Measurements from ENCODE around the gene SOBP.

The SOBP gene

DNA sequence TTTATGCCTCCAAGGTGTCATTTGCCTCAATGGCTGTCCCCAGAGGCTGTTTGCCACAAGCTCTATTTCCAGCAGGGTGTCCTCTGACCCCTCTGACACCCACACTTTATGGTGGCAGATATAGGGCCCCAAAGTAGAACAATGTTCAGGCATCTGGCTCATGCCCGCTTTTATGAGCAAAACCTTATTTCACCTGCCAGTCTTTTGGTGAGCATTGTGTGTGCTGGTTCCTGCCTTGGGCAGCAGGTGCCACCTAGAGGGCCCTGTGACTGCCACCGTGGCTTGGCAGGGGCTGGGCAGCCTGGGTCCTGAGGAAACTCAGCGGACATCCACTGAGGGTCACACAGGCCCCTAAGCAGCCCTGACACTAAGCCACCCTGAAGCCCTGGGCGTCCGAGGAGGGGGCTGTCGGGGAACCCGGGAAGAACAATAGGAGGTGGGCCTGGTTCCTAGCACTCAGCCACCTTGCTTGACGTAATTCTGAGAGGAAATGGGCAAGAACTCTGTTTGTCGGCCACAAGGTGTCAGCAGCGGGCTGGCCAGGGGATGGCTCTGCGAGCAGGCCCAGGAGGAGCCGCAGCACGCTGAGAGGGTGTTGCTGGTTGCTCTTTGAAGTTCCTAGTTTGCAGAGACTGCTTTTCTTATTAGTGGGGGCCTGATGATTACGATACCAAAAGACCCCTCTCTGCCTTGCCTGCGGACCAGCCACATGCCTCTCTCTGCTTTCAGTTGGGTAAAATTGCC is 185.2 kb downstream of the SOBP start:
- in situ Hi-C loops (cut with MboI; ENCODE audit: low sequenced_read_pairs): no loop called here
- Histone ChIP-seq H3K9me3 (no peaks in the 10 kb centered on the region), H3K27me3 (ENCODE audit: low read depth) (no peaks in the 10 kb centered on the region), H3K4me1 (peaks cover 20% of the 10 kb centered on the region), H3K4me3 (no peak overlapping the region), H3K36me3 (replicated peaks) (no peaks in the 10 kb centered on the region)
- DNase-seq (ENCODE audit: low spot score in 2 of 2): peak; percentile 85 to 92

DNA sequence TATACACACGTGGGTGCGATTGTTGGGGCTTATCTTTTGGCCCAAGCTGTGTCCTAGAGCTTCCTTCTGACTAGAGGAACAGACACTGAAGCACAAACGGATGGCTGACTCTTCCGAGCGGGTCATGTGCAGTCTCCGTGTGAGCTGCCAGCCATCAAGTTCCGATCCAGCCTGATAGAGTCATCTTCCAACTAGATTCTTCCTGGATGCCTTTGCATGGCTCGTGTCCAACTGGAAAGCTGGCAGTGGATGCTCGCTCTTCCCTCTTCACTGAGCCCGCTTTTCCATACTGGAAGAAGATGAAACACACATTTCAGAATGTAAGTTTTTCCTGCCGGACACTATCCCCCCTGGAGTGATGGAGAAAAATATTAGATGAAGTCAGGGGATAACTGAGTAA is 186.1 kb downstream of the SOBP start:
- H3K27me3 ChIP-seq (ENCODE audit: low read depth): no peaks in the 10 kb centered on the region
- no peak overlapping the region for H3K4me3 ChIP-seq
- H3K4me1 ChIP-seq: peaks cover 20% of the 10 kb centered on the region
- no peaks in the 10 kb centered on the region for H3K9me3 ChIP-seq
- no peak for DNase-seq (ENCODE audit: low spot score in 2 of 2)
- in situ Hi-C loops (cut with MboI; ENCODE audit: low sequenced_read_pairs): no loop called here
- no peaks in the 10 kb centered on the region for H3K36me3 ChIP-seq (replicated peaks)

DNA sequence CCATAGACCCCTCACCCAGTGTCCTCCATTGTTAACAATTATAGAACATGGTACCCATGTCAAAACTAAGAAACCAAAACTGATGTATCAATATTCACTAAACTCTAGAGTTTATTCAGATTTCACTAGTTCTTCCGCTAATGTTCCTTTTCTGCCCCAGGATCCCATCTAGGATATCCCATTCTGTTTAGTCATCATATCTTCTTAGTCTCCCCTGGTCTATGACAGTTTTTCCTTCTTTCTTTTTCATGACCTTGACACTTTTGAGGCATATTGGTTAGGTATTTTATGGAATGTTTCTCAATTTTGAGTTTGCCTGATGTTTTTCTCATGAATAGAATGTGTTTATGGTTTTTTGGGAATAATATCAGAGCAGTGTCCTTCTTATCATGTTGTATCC is 187.5 kb downstream of the SOBP start:
- Histone ChIP-seq H3K27me3 (ENCODE audit: low read depth) (no peaks in the 10 kb centered on the region), H3K9me3 (no peaks in the 10 kb centered on the region), H3K36me3 (replicated peaks) (no peaks in the 10 kb centered on the region), H3K4me3 (no peak overlapping the region), H3K4me1 (peaks cover 20% of the 10 kb centered on the region)
- DNase-seq (ENCODE audit: low spot score in 2 of 2): no peak
- in situ Hi-C loops (cut with MboI; ENCODE audit: low sequenced_read_pairs): no loop called here

DNA sequence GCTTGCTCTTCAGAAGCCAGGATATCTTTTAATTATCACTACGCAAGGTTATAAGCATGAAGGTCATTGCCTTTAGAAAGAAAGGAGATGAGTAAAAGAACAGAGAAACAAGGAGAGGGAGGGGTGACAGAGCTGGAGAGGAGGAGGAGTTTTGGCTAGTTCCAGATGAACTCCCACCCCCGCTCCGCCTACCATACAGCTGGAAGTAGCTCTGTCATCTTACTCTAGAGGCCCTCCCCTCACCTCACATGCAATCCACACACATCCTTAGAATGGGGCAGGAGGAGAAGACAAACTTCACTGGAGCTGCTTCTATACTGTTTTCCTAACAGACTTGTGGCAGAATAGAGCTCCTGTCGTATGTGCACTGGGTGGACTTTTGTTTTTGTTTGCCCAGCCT is 189.5 kb downstream of the SOBP start:
- no peaks in the 10 kb centered on the region for H3K27me3 ChIP-seq (ENCODE audit: low read depth)
- H3K9me3 ChIP-seq: no peaks in the 10 kb centered on the region
- peaks cover 5% of the 10 kb centered on the region for H3K4me1 ChIP-seq
- DNase-seq (ENCODE audit: low spot score in 2 of 2): peak in 1 of 2 experiments; percentile 31
- in situ Hi-C loops (cut with MboI; ENCODE audit: low sequenced_read_pairs): no loop called here
- H3K4me3 ChIP-seq: no peak overlapping the region
- H3K36me3 ChIP-seq (replicated peaks): no peaks in the 10 kb centered on the region

DNA sequence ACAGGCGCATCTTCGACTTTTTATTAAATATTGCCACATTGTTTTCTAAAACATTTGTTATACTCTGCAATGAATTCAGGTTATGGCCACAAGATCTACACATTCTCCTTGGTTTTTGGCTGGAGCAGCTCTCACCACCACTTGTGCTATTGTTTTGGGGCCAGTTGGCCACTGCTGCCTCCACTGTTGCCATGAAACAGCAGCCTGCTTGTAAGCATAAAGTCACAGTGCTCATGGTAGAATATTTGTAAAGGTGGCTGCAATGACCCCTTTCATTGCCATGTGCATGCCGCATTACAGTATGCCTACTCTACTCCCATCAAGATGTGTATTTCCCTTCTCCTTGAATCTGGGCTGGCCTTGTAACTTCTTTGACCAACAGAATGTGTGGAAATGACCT is 192.8 kb downstream of the SOBP start:
- DNase-seq (ENCODE audit: low spot score in 2 of 2): no peak
- Histone ChIP-seq H3K27me3 (ENCODE audit: low read depth) (no peaks in the 10 kb centered on the region), H3K4me3 (no peak overlapping the region), H3K4me1 (no peaks in the 10 kb centered on the region), H3K36me3 (replicated peaks) (no peaks in the 10 kb centered on the region), H3K9me3 (no peaks in the 10 kb centered on the region)
- in situ Hi-C loops (cut with MboI; ENCODE audit: low sequenced_read_pairs): loop anchor here (10.0 kb wide), 1 partner anchor 162 kb away; no protein-coding TSS in a partner anchor

DNA sequence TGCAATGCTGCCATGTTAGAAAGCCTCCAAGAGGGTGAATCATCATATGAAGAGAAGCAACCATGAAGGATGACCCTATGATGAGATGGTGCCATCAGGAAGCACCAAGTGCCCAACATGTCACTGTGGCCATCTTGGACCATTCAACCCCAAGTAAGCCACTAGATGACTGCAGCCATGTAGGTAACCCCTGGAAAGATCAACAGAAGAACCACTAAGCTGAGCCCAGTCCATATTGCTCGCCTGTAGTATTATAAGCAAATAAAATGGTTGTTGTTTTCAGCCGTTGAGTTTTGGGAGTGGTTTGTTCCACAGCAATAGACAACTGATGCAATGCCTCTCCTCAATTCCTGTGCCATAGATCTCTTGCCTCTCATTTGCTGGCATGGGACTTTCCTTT is 193.3 kb downstream of the SOBP start:
- Histone ChIP-seq H3K9me3 (no peaks in the 10 kb centered on the region), H3K36me3 (replicated peaks) (no peaks in the 10 kb centered on the region), H3K27me3 (ENCODE audit: low read depth) (no peaks in the 10 kb centered on the region), H3K4me3 (no peak overlapping the region), H3K4me1 (no peaks in the 10 kb centered on the region)
- DNase-seq (ENCODE audit: low spot score in 2 of 2): no peak
- in situ Hi-C loops (cut with MboI; ENCODE audit: low sequenced_read_pairs): loop anchor here (10.0 kb wide), 1 partner anchor 162 kb away; no protein-coding TSS in a partner anchor

DNA sequence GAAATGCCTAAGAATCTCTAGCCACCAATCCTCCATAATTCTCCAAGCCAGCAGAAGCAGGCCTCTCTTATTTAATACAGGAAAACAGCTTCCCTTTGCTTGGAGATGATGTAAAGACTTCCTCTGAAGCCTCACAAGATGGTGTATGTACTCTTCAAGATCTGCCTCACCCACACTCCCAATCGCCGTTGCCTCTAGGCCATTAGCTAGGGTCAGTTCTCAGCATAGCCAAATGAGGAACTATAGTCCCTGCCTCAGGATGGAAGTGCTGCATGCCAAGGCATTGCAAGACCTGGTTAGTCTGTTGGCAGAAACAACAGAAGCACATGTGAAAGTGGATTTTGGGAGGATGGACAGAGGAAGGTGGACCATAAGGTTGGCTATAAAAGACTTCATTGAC is 195.1 kb downstream of the SOBP start:
- Histone ChIP-seq H3K27me3 (ENCODE audit: low read depth) (no peaks in the 10 kb centered on the region), H3K9me3 (no peaks in the 10 kb centered on the region), H3K36me3 (replicated peaks) (no peaks in the 10 kb centered on the region), H3K4me1 (no peaks in the 10 kb centered on the region), H3K4me3 (no peak overlapping the region)
- in situ Hi-C loops (cut with MboI; ENCODE audit: low sequenced_read_pairs): loop anchor here (10.0 kb wide), 1 partner anchor 160 kb away; no protein-coding TSS in a partner anchor
- no peak for DNase-seq (ENCODE audit: low spot score in 2 of 2)

DNA sequence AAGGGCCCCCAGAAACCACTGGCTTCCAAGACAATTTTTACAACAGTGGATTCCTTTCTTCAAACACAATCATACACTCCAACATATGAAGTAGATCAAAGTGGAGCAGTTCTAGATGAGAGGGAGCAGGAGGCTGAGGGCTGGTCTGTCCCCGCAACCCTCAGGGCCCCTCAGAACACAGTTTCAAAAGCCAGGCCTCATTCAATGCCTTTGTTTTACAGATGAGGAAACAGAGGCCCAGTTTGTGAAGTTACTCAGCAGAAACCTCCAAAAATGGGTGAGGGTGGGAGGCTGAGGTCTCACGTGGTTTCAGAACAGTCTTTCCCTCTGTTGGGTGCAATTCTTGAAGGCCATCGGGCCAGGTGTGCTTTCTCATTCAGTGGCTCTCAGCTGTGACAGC is 199.3 kb downstream of the SOBP start:
- Histone ChIP-seq H3K4me1 (no peaks in the 10 kb centered on the region), H3K9me3 (no peaks in the 10 kb centered on the region), H3K27me3 (ENCODE audit: low read depth) (no peaks in the 10 kb centered on the region), H3K36me3 (replicated peaks) (no peaks in the 10 kb centered on the region), H3K4me3 (no peak overlapping the region)
- no peak for DNase-seq (ENCODE audit: low spot score in 2 of 2)
- in situ Hi-C loops (cut with MboI; ENCODE audit: low sequenced_read_pairs): loop anchor here (10.0 kb wide), 1 partner anchor 156 kb away; no protein-coding TSS in a partner anchor

DNA sequence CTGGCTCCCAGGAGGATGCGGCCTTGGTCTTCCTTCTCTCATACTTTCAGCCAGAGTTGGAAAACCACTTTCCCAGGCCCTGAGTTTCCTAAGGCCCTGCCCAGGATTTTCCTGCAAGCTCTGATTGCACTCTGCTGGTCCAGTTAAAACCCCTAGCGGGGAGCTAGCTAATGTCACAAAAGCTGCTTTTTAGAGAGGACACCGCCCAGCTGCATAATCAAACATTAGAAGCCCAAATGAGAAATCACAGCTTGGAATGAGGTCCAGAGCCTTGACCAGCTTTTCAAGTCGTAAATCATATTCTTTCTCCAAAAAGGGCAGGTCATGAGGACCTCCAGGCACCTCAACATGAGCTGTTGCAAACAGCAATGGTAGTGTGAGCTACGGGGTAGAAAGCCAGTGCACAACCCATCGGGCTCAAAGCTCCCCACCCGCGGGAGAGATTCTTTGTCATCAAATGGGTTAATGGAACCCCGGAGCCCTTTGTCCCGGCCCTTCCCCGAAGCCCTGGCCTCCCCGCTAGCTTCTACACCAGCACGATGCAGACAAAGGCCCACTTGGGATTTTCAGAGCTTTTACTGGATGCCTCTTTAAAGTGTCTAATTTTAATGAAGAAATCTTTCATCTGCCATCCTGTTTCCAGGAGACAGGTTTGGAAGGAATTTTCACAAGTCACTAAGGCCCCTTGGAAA is 200.2 kb downstream of the SOBP start:
- in situ Hi-C loops (cut with MboI; ENCODE audit: low sequenced_read_pairs): loop anchor here (10.0 kb wide), 1 partner anchor 155 kb away; no protein-coding TSS in a partner anchor
- Histone ChIP-seq H3K4me1 (no peaks in the 10 kb centered on the region), H3K27me3 (ENCODE audit: low read depth) (no peaks in the 10 kb centered on the region), H3K9me3 (no peaks in the 10 kb centered on the region), H3K4me3 (no peak overlapping the region), H3K36me3 (replicated peaks) (no peaks in the 10 kb centered on the region)
- peak in 1 of 2 experiments; percentile 21 for DNase-seq (ENCODE audit: low spot score in 2 of 2)

DNA sequence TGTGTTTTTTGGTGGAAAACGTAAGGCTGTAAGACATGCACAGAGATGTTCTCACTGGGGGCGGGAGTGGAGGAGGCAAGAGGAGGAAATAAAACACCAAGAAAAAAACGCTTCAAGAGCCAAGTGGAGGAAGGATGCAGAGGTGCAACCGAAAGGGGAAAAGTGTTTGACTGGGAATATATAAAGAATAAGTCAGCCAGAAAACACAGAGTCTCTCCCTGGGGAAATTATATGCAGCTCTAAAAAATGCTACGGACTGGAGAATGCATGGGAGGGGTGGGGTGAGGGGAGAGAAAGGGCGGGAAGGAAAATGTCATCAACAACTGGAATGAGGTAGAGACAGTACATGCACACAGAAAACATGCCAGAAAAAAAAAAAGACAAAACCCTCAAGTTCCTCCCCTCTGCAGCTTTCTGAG is 200.7 kb downstream of the SOBP start:
- no peaks in the 10 kb centered on the region for H3K4me1 ChIP-seq
- DNase-seq (ENCODE audit: low spot score in 2 of 2): no peak
- H3K27me3 ChIP-seq (ENCODE audit: low read depth): no peaks in the 10 kb centered on the region
- H3K9me3 ChIP-seq: no peaks in the 10 kb centered on the region
- H3K4me3 ChIP-seq: no peak overlapping the region
- in situ Hi-C loops (cut with MboI; ENCODE audit: low sequenced_read_pairs): no loop called here
- no peaks in the 10 kb centered on the region for H3K36me3 ChIP-seq (replicated peaks)

DNA sequence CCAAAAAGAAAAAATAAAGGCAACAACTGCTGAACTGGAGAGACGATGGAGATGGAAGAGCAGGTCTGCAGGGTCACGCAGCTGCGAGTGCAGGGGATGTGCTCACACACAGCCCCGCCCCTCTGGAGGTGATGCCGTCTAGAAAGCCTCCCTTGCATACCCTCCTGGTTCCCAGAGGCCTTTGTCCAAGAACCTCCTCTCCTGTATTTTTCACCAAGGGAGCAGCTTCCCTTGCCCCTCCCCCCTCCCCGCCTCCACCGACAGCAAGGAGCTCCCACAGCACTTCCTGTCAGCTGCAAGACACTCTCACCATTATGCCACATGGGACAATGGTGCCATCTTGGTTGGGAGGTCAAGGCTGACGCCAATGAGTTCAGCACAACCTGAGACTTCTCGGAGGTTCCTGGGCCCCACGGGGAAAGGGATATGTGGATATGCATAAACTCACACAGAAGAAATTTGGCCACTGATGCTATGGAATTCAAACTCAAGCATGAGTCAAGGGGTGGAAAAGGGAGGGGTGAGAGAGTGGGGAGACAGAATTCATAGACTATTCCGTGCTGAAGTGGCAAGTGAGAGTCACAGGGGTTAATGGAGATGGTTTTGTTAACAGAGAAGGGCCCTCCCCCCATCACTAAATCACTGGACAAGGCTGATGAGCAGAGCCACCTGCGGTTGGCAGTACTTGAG is 201.3 kb downstream of the SOBP start:
- in situ Hi-C loops (cut with MboI; ENCODE audit: low sequenced_read_pairs): no loop called here
- Histone ChIP-seq H3K4me1 (no peaks in the 10 kb centered on the region), H3K9me3 (no peaks in the 10 kb centered on the region), H3K4me3 (no peak overlapping the region), H3K27me3 (ENCODE audit: low read depth) (no peaks in the 10 kb centered on the region), H3K36me3 (replicated peaks) (no peaks in the 10 kb centered on the region)
- no peak for DNase-seq (ENCODE audit: low spot score in 2 of 2)

DNA sequence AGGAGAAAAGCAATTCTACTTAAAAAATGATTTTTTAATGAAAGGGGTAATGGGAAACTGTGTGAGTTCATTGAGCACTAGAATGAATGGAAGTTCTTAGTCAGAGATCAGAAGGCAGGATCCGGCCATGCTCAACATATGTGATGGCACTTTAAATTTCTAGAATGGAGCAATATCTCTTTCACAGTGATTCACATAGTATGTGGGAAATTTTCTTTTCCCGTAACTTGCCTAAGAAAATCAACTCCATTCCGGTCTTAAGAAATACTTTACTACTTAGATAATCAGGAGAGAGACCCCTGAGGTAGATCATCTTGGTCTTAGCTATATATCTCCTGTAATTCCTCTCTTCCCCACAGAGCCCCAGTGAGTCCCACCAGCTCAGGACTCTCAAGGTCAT is 202.4 kb downstream of the SOBP start:
- in situ Hi-C loops (cut with MboI; ENCODE audit: low sequenced_read_pairs): no loop called here
- DNase-seq (ENCODE audit: low spot score in 2 of 2): no peak
- Histone ChIP-seq H3K36me3 (replicated peaks) (no peaks in the 10 kb centered on the region), H3K9me3 (no peaks in the 10 kb centered on the region), H3K4me3 (no peak overlapping the region), H3K4me1 (no peaks in the 10 kb centered on the region), H3K27me3 (ENCODE audit: low read depth) (no peaks in the 10 kb centered on the region)

DNA sequence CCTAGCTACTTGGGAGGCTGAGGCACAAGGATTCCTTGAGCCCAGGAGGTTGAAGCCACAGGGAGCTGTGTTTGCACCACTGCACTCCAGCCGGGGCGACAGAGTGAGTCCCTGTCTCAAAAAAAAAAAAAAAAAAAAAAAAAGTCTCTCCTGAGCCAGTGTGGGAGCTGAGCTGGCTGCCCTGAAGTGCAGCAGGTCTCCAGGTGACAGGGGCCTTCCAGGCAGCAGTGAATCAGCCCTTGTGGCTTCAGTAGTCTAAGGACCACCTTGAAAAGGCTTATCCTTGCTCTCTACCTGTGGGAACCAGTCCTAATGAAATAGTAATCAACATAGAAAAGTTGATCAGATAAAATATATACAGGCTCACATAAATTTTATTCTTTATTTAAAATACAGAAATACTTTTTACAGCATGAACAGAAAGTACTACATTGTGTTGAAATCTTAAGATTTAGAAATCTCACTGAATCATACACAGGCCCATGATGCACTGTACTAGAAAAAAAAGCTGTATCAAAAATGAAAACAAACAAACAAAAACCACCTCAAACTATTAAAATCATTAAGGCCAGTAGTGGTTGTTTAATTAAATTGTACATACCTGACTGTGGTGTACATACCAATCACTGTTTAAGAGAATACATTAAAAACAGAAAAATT is 205.3 kb downstream of the SOBP start:
- no peaks in the 10 kb centered on the region for H3K36me3 ChIP-seq (replicated peaks)
- H3K4me3 ChIP-seq: no peak overlapping the region
- no peaks in the 10 kb centered on the region for H3K9me3 ChIP-seq
- no peak for DNase-seq (ENCODE audit: low spot score in 2 of 2)
- in situ Hi-C loops (cut with MboI; ENCODE audit: low sequenced_read_pairs): no loop called here
- no peaks in the 10 kb centered on the region for H3K4me1 ChIP-seq
- no peaks in the 10 kb centered on the region for H3K27me3 ChIP-seq (ENCODE audit: low read depth)

All from HAP-1 (cell line).